Hepatocyte (in vitro differentiated cells): ENCODE data around the gene LPAR2. TPM values are rescaled to one million over a fixed set of nuclear protein-coding genes. Genes with fewer than 3 reads are reported as not detected.

ENCODE experiments used
- DNase-seq: peaks from one replicate; pipeline ENCODE4 v3.0.0-alpha.2; 2016; ENCODE audit warnings: low spot score
- H2AFZ ChIP-seq: fragments of 200-600 bp; sonication (generic); 2 replicates; pipeline ENCODE4 v1.6.0; 2016; ENCODE audit warnings: antibody characterized with exemption, mild to moderate bottlenecking
- H3K27ac ChIP-seq: fragments of 200-600 bp; sonication (generic); 2 replicates; pipeline ENCODE4 v1.5.1; 2016; ENCODE audit warnings: mild to moderate bottlenecking
- H3K27me3 ChIP-seq: fragments of 200-600 bp; sonication (generic); 2 replicates; pipeline ENCODE4 v1.6.1; 2016
- H3K36me3 ChIP-seq: fragments of 200-600 bp; sonication (generic); replicated peaks from 2 replicates; pipeline ENCODE4 v1.5.1; 2016; ENCODE audit warnings: low read depth; ENCODE audit not compliant: insufficient read depth
- H3K4me1 ChIP-seq: fragments of 200-600 bp; sonication (generic); 2 replicates; pipeline ENCODE4 v1.5.1; 2016; ENCODE audit warnings: mild to moderate bottlenecking, moderate library complexity; ENCODE audit not compliant: insufficient read depth
- H3K4me2 ChIP-seq: fragments of 200-600 bp; sonication (generic); 2 replicates; pipeline ENCODE4 v1.6.0; 2016
- H3K4me3 ChIP-seq: fragments of 200-600 bp; sonication (generic); 2 replicates; pipeline ENCODE4 v1.5.1; 2016; ENCODE audit warnings: mild to moderate bottlenecking
- H3K79me2 ChIP-seq: fragments of 200-600 bp; sonication (generic); 2 replicates; pipeline ENCODE4 v1.6.0; 2017; ENCODE audit warnings: mild to moderate bottlenecking
- H3K9me2 ChIP-seq: fragments of 200-600 bp; sonication (generic); replicated peaks from 2 replicates; pipeline ENCODE4 v1.6.0; 2017; ENCODE audit warnings: mild to moderate bottlenecking; ENCODE audit not compliant: insufficient read depth
- H3K9me3 ChIP-seq: fragments of 200-600 bp; sonication (generic); 2 replicates; pipeline ENCODE4 v1.5.1; 2016; ENCODE audit warnings: low read depth, mild to moderate bottlenecking
- H4K20me1 ChIP-seq: fragments of 200-600 bp; sonication (generic); 2 replicates; pipeline ENCODE4 v1.6.0; 2016; ENCODE audit warnings: mild to moderate bottlenecking; ENCODE audit not compliant: insufficient read depth, poor library complexity, severe bottlenecking
- CTCF ChIP-seq: fragments of 200-600 bp; sonication (generic); IDR thresholded peaks from 2 replicates; pipeline ENCODE4 v1.5.1; 2016; ENCODE audit warnings: antibody characterized with exemption, mild to moderate bottlenecking; ENCODE audit not compliant: poor library complexity
- EZH2 ChIP-seq: fragments of 200-600 bp; sonication (generic); IDR thresholded peaks from 2 replicates; pipeline ENCODE4 v1.6.1; 2016; ENCODE audit warnings: antibody characterized with exemption, mild to moderate bottlenecking, borderline replicate concordance
- EZH2phosphoT487 ChIP-seq: fragments of 200-600 bp; sonication (generic); IDR thresholded peaks from one replicate; pipeline ENCODE4 v1.6.1; 2018; ENCODE audit warnings: antibody characterized with exemption, mild to moderate bottlenecking, low read depth, moderate library complexity; ENCODE audit not compliant: unreplicated experiment, severe bottlenecking
- WGBS: methylation state at CpG from one replicate; pipeline ENCODE4 v1.1.6; 2016; ENCODE audit warnings: low lambda C conversion rate; ENCODE audit errors: missing lambda C conversion rate; 5-methylcytosine and 5-hydroxymethylcytosine counted together
- polyA plus RNA-seq: library from polyadenylated mRNA; unstranded; fragments of >200 nt; fragmentation: Nextera tagmentation; extraction: Ambion mirVana; gene quantifications from 2 replicates; pipeline ENCODE4 v1.2.1, GENCODE V29; 2016
- total RNA-seq: library from RNA; depleted of rRNA; stranded (reverse); fragments of >200 nt; gene quantifications from 2 replicates; pipeline ENCODE4 v1.2.3, GENCODE V29; 2014

Gene LPAR2
- total and polyA plus RNA-seq, 2 experiments from 2014 or later = 20.1 to 33.1 TPM

- Histone ChIP-seq H3K4me1 (no peaks in the 10 kb centered on the region), H3K79me2 (no peaks in the 10 kb centered on the region), H4K20me1 (no peaks in the 10 kb centered on the region), H2AFZ (no peak overlapping the region), H3K4me2 (no peak overlapping the region), H3K27me3 (no peaks in the 10 kb centered on the region), H3K36me3 (no peaks in the 10 kb centered on the region), H3K27ac (no peak overlapping the region), H3K9me3 (no peaks in the 10 kb centered on the region), H3K9me2 (no peaks in the 10 kb centered on the region), H3K4me3 (no peak overlapping the region)
- TF ChIP-seq CTCF = no peak
- no peak for TF ChIP-seq EZH2phosphoT487
- TF ChIP-seq EZH2 = no peak
- peak; percentile 3 for DNase-seq
- 95% methylated on average over 21 of the region's 22 CpGs for WGBS
These were observed 21.6 kb upstream of the LPAR2 start for GRCh38 chr19:19649580-19649995.

- TF ChIP-seq CTCF = no peak
- TF ChIP-seq EZH2phosphoT487 = no peak
- no peak for TF ChIP-seq EZH2
- Histone ChIP-seq H3K4me1 (peaks cover under 1% of the 10 kb centered on the region), H3K9me2 (no peaks in the 10 kb centered on the region), H3K79me2 (no peaks in the 10 kb centered on the region), H3K4me3 (no peak overlapping the region), H3K4me2 (no peak overlapping the region), H4K20me1 (no peaks in the 10 kb centered on the region), H3K27me3 (no peaks in the 10 kb centered on the region), H2AFZ (no peak overlapping the region), H3K9me3 (no peaks in the 10 kb centered on the region), H3K27ac (no peak overlapping the region), H3K36me3 (no peaks in the 10 kb centered on the region)
- WGBS = 95% methylated on average over 6 of the region's 6 CpGs
- no peak for DNase-seq
These were observed 21.1 kb upstream of the LPAR2 start for GRCh38 chr19:19649155-19649554.

- H2AFZ ChIP-seq = no peak overlapping the region
- no peak for DNase-seq
- 96% methylated on average over 22 of the region's 29 CpGs for WGBS
- H3K27me3 ChIP-seq = no peaks in the 10 kb centered on the region
- no peak overlapping the region for H3K27ac ChIP-seq
- no peak overlapping the region for H3K4me2 ChIP-seq
- no peak for TF ChIP-seq EZH2
- no peak for TF ChIP-seq EZH2phosphoT487
- no peak for TF ChIP-seq CTCF
- H4K20me1 ChIP-seq = no peaks in the 10 kb centered on the region
- no peak overlapping the region for H3K4me3 ChIP-seq
- no peaks in the 10 kb centered on the region for H3K9me3 ChIP-seq
- H3K79me2 ChIP-seq = no peaks in the 10 kb centered on the region
- H3K36me3 ChIP-seq = no peaks in the 10 kb centered on the region
- H3K4me1 ChIP-seq = peaks cover 4% of the 10 kb centered on the region
- no peaks in the 10 kb centered on the region for H3K9me2 ChIP-seq
These were observed 19.2 kb upstream of the LPAR2 start for GRCh38 chr19:19647037-19647835.
